ENCODE measurements around the gene C19orf12. TPM values are rescaled to one million over a fixed set of nuclear protein-coding genes. Genes with fewer than 3 reads are reported as not detected.

C19orf12 gene
- total and polyA plus RNA-seq, 2 of the 13 experiments (the other 11 are each of a cell fraction or from before 2014, with no cell fraction given), result 17.7 to 34.4 TPM

GRCh38 chr19:29670255-29670654 lies 44.8 kb downstream of the C19orf12 start:
- Histone ChIP-seq H3K4me1 (ENCODE audit: insufficient read depth, low read length) (peaks cover 45% of the 10 kb centered on the region), H3K27ac (ENCODE audit: extremely low read length, insufficient read depth, low read length) (no peak overlapping the region), H2AFZ (ENCODE audit: low read length) (no peak overlapping the region), H3K79me2 (ENCODE audit: insufficient read depth, low read length) (no peaks in the 10 kb centered on the region), H3K36me3 (replicated peaks in 1 of 2; ENCODE audit: control insufficient read depth in 1 of 2, insufficient read depth in 2 of 2, low read length in 2 of 2) (peaks cover 0 to 10% of the 10 kb centered on the region in 2 experiments; a peak in 2 of 5 replicates), H3K4me3 (replicated peaks in 1 of 3; ENCODE audit: insufficient read depth in 1 of 3, low read depth in 2 of 3, low read length in 3 of 3) (no peak overlapping the region), H3K9ac (ENCODE audit: insufficient read depth, low read depth, low read length) (no peak overlapping the region), H3K27me3 (ENCODE audit: control insufficient read depth in 1 of 2, insufficient read depth in 2 of 2, low read length in 2 of 2) (no peaks in the 10 kb centered on the region; a peak in 1 of 5 replicates), H3K4me2 (ENCODE audit: low read depth, low read length) (no peak overlapping the region), H3K9me3 (ENCODE audit: low read length) (no peaks in the 10 kb centered on the region), H4K20me1 (ENCODE audit: insufficient read depth, low read length) (peaks cover 7% of the 10 kb centered on the region; the same call in 1 of the 2 replicates)
- DNase-seq (ENCODE audit: low spot score) (no peak), FAIRE-seq (no peak), ATAC-seq (no peak)
- ChIA-PET POLR2A (no interaction called here), CTCF (ENCODE audit: low intra/inter-chr PET ratio, low total read pairs) (no interaction called here)
- intact Hi-C loops (cut with micrococcal nuclease; ENCODE audit: unreplicated experiment), result no loop called here
- no peak for TF ChIP-seq YEATS4 (CRISPR knock-in tag; IDR thresholded peaks at IDR 0.05; ENCODE audit: borderline replicate concordance)
- TF ChIP-seq NFE2L2 (IDR thresholded peaks at IDR 0.05; ENCODE audit: low read length), result no peak
- TF ChIP-seq ZNF124 (CRISPR knock-in tag; IDR thresholded peaks at IDR 0.05), result no peak
- no TSS peak for BruUV-seq (replicated peaks)
- WGBS (ENCODE audit: low lambda C conversion rate), result 96% methylated on average over 5 of the region's 5 CpGs
- in situ Hi-C loops (cut with HindIII; ENCODE audit: extremely low pct_ligation_motif_present, low pct_unique_long_range_greater_than_20kb), result no loop called here

- Histone ChIP-seq H2AFZ (ENCODE audit: low read length) (no peak overlapping the region), H3K4me3 (replicated peaks in 1 of 3; ENCODE audit: insufficient read depth in 1 of 3, low read depth in 2 of 3, low read length in 3 of 3) (no peak overlapping the region), H4K20me1 (ENCODE audit: insufficient read depth, low read length) (peaks cover 7% of the 10 kb centered on the region; the same call in 1 of the 2 replicates), H3K27me3 (ENCODE audit: control insufficient read depth in 1 of 2, insufficient read depth in 2 of 2, low read length in 2 of 2) (peaks cover 3 to 9% of the 10 kb centered on the region in 2 experiments; a peak in 3 of 5 replicates), H3K79me2 (ENCODE audit: insufficient read depth, low read length) (no peaks in the 10 kb centered on the region), H3K27ac (ENCODE audit: extremely low read length, insufficient read depth, low read length) (no peak overlapping the region), H3K9ac (ENCODE audit: insufficient read depth, low read depth, low read length) (no peak overlapping the region), H3K4me2 (ENCODE audit: low read depth, low read length) (no peak overlapping the region), H3K9me3 (ENCODE audit: low read length) (no peaks in the 10 kb centered on the region), H3K4me1 (ENCODE audit: insufficient read depth, low read length) (peaks cover 55% of the 10 kb centered on the region), H3K36me3 (replicated peaks in 1 of 2; ENCODE audit: control insufficient read depth in 1 of 2, insufficient read depth in 2 of 2, low read length in 2 of 2) (0 out of 5 replicates have a peak, but pooled peaks cover 0 to 3% of the 10 kb centered on the region in 2 experiments)
- DNase-seq (ENCODE audit: low spot score), result no peak
- intact Hi-C loops (cut with micrococcal nuclease; ENCODE audit: unreplicated experiment), result no loop called here
- BruUV-seq (replicated peaks), result no TSS peak
- in situ Hi-C loops (cut with HindIII; ENCODE audit: extremely low pct_ligation_motif_present, low pct_unique_long_range_greater_than_20kb), result no loop called here
- ATAC-seq, result no peak
- no peak for FAIRE-seq
- ChIA-PET POLR2A (no interaction called here), CTCF (ENCODE audit: low intra/inter-chr PET ratio, low total read pairs) (no interaction called here)
- 54% methylated on average over 6 of the region's 13 CpGs for WGBS (ENCODE audit: low lambda C conversion rate)
- TF ChIP-seq ZNF549 (CRISPR knock-in tag; IDR thresholded peaks at IDR 0.05), result no peak
- no peak for TF ChIP-seq FOXC1 (CRISPR knock-in tag; IDR thresholded peaks at IDR 0.05; ENCODE audit: borderline replicate concordance)
- TF ChIP-seq CEBPG (CRISPR knock-in tag; IDR thresholded peaks at IDR 0.05), result peak; percentile 82
- no peak for TF ChIP-seq NCOA5 (CRISPR knock-in tag; IDR thresholded peaks at IDR 0.05)
- no peak for TF ChIP-seq ZNF124 (CRISPR knock-in tag; IDR thresholded peaks at IDR 0.05)
- TF ChIP-seq, protein P1, sequence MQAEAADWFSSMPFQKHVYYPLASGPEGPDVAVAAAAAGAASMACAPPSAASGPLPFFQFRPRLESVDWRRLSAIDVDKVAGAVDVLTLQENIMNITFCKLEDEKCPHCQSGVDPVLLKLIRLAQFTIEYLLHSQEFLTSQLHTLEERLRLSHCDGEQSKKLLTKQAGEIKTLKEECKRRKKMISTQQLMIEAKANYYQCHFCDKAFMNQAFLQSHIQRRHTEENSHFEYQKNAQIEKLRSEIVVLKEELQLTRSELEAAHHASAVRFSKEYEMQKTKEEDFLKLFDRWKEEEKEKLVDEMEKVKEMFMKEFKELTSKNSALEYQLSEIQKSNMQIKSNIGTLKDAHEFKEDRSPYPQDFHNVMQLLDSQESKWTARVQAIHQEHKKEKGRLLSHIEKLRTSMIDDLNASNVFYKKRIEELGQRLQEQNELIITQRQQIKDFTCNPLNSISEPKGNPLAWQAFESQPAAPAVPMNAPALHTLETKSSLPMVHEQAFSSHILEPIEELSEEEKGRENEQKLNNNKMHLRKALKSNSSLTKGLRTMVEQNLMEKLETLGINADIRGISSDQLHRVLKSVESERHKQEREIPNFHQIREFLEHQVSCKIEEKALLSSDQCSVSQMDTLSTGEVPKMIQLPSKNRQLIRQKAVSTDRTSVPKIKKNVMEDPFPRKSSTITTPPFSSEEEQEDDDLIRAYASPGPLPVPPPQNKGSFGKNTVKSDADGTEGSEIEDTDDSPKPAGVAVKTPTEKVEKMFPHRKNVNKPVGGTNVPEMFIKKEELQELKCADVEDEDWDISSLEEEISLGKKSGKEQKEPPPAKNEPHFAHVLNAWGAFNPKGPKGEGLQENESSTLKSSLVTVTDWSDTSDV (CRISPR knock-in tag; IDR thresholded peaks at IDR 0.05), result no peak
- no peak for TF ChIP-seq CHD4 (IDR thresholded peaks at IDR 0.05; ENCODE audit: borderline replicate concordance, low read length)
- TF ChIP-seq ZNF225 (CRISPR knock-in tag; IDR thresholded peaks at IDR 0.05), result 0 out of 2 replicates have a peak, but pooled peaks have one; percentile 28
- 0 out of 2 replicates have a peak, but pooled peaks have one; percentile 34 for TF ChIP-seq ZNF687 (CRISPR knock-in tag; IDR thresholded peaks at IDR 0.05)
These were observed 46.1 kb downstream of the C19orf12 start for GRCh38 chr19:29668746-29669609.
